T-helper 22 cell (primary cell): ENCODE measurements around the gene DPH7.
"Not testable (repeated sequence)": the region's sequence is repeated elsewhere in the genome, so short reads cannot be mapped to it uniquely, and the experiment has no call there.

Source experiments
- DNase-seq: peaks from one replicate; pipeline ENCODE4 v3.0.0-alpha.2; 2020; ENCODE audit warnings: low read depth

DPH7 gene

GRCh38 chr9:137545123-137545522, 33.6 kb downstream of the DPH7 start:
- DNase-seq = no peak

- no peak for DNase-seq
Observed at GRCh38 chr9:137544176-137544760, 34.5 kb downstream of the DPH7 start.

DNA sequence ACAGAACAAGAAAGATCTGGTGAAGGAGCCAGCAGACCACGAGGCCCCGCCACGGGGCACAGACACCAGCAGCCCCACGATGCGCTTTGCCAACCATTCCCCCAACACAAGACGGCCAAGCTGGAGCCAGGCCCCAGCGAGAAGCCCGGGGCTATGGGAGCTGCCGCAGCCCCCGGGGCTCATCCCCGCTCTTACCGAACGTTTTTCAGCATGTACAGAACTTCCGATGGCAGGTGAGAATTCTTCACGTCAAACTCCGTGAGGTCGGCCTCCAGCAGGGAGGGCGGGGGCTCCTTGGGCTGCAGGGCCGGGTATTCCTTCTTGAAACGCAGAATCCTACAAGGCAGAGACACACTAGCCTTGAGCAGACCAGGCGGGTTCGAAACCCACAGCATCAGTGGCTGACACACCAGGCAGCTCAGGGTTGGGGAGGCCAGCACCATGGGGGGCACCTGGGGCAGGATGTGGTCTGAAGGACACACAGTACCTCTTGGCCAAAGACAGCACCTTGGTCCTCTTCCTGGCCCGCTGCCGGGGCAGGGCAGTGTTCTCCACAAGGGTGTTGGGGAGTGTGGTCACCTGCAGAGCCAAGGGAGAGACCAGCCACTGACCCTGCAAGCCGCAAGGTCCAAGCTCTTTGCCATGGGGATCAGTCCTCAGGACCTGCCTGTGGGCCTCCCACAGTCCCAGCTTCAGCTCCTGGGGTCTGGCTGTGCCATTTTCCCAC, 35.3 kb downstream of the DPH7 start:
- no peak for DNase-seq

- DNase-seq = no peak
Observed at GRCh38 chr9:137542486-137542885, 36.2 kb downstream of the DPH7 start.

DNA sequence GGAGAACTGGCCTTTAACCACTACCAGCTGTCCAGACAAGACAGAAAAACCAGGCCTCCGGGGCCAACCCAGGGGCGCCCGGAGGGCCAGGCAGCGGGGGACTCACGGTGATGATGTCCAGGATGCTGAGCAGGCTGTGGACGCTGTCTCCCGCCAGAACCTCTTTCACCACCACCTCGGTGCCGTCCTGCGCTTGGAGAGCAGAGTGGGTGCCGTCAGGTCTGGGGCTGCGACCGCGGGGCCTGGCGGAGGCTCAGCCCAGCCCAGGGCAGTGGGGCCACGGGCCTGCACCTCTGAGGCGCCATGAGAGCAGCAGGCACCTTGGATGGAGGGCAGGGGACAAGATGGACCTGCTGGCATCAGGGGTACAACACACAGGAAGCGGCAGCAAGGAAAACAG, 38.2 kb downstream of the DPH7 start:
- no peak for DNase-seq

DNA sequence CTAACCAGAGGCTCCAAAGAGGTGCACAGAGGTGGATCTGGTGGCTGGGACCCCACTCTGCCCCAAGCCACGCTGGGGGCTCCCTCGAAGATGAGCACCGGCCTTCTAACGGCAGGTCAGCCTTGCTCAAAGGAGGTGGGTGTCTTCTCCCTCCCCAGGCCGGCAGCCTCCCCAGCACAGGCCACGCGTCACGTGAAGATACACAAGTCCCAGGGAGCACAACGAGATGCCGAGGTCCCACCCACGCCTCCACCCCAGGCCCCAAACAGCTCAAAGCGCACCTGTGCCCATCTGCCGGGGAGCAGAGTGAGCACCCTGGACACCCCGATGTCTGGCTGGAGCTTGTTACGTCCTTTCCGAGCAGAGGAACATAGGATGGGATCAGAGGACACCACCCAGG, 40.7 kb downstream of the DPH7 start:
- DNase-seq = no peak

GRCh38 chr9:137536594-137537131, 42.1 kb downstream of the DPH7 start:
- DNase-seq = not testable (repeated sequence)

DNA sequence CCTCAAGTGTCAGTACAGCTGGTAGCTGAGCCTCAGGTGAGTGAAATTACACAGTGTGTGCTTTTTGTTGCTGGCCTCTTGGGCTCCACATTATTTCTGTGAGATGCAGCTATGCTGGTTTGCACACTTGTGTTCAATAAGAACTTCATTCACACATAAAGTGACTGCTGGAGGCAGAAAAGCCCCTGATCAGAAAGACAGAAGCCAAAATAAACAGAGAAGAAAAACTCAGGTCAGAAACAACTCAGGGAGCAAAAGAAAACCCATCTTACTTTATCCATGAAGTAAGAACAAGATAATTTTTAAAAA, 43.7 kb downstream of the DPH7 start:
- DNase-seq = no peak

DNA sequence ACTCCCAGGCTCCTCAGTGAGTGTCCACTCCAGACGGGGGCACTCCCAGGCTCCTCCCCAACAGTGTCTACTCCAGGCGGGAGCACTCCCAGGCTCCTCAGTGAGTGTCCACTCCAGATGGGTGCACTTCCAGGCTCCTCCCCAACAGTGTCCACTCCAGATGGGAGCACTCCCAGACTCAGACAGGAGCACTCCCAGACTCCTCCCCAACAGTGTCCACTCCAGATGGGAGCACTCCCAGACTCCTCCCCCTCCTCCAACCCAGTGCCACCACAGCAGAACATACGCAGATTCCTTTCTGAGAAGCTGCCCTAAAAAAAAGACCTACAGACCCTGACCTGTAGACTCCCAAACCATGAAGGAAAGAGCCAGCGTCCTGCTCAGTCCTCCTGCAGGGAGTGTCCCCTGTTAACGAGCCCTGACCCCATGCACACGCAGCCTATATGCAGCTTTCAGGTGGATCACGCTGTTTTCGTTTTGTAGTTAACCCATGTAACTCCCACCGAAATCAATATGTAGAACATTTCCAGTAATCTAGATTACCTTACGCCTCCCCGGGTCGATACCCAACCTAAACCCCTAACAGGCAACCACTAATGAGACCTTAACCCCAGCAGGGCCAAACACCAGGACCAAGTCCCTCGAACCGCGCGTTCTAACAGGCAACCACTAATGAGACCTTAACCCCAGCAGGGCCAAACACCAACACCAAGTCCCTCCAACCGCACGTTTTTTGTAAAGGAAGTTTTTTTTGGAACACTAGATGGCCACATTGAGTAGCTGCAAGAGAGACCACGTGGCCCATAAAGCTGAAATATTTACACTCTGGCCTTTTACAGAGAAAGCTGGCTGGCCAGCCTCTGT, 44.2 kb downstream of the DPH7 start:
- DNase-seq = no peak

- DNase-seq = not testable (repeated sequence)
Observed at GRCh38 chr9:137532891-137533468, 45.7 kb downstream of the DPH7 start.

DNA sequence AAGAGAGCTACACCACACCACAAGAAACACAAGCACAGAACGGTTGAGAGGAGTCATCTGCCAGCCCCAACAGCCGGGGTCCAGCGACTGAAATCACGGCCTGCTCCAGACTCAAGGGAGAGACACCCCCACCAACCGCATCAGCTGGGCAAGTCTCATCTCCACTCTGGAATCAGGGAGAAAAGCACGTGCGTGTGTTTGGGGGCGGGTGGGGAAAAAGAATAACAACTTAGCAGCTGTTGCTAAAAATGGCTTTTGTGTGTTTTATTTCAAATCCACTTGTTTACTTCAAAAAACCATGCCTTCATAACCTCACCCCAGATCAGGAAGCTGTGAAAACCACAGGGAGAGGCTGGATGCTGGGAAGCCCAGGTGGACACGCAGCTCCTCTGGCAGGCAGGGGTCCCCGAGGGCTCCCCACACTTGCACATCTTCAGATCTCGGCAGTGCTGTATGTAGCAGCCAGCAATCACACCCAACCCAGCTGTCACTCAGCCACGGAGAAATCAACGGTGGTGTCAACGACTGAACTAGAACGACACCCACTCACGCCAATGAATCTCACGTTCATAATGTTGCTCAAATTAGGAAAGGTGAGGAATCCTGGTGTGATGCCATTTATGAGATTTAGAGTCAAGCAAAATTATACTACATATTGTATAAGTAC, 47.5 kb downstream of the DPH7 start:
- DNase-seq = no peak

GRCh38 chr9:137530331-137530730, 48.4 kb downstream of the DPH7 start:
- DNase-seq = no peak

DNA sequence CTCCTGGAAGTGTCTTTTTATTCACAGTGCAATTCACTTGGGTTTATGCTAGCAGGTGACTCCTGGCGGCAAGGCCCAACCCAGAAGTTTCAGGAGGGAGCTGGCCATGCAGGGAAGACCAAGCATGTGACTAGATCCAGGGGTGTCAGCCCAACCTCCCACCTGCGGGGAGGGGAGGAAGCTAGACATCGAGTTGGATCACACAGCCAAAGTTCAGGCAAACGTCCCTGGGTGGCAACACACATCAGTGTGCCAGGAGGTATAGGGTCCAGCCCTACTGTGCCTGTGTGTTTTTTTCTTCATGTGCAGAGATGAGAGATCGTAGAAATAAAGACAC, 53.8 kb downstream of the DPH7 start:
- no peak for DNase-seq

DNA sequence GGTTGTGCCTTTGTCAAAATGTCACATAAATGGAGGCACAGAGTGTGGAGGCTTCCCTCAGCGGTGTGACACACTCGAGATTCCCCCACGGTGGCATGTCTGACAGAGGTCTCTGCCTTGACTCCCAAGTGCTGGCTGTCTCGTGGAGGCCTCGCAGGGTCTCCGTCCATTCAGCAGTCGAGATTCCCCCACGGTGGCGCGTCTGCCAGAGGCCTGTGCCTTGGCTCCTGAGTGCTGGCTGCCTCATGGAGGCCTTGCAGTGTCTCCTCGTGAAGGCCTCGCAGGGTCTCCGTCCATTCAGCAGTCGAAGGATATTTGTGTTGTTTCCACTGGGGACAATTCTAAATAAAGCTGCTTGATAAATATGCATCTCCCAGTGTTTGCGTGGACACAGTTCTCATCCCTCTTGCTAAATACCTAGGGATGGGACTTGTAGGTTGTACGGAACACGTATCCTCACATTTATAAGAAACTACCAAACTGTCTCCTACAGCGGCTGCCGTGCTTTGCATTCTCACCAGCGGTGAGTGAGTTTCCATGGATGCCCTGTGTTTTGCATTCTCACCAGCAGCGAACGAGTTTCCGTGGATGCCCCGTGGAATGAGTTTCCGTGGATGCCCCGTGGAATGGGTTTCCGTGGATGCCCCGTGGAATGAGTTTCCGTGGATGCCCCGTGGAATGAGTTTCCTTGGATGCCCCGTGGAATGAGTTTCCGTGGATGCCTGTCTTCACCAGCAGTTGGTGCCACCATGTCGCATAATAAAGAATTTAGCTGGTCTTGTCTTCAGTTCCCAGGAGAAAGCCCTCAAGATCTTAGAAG, 54.4 kb downstream of the DPH7 start:
- no peak for DNase-seq

DNA sequence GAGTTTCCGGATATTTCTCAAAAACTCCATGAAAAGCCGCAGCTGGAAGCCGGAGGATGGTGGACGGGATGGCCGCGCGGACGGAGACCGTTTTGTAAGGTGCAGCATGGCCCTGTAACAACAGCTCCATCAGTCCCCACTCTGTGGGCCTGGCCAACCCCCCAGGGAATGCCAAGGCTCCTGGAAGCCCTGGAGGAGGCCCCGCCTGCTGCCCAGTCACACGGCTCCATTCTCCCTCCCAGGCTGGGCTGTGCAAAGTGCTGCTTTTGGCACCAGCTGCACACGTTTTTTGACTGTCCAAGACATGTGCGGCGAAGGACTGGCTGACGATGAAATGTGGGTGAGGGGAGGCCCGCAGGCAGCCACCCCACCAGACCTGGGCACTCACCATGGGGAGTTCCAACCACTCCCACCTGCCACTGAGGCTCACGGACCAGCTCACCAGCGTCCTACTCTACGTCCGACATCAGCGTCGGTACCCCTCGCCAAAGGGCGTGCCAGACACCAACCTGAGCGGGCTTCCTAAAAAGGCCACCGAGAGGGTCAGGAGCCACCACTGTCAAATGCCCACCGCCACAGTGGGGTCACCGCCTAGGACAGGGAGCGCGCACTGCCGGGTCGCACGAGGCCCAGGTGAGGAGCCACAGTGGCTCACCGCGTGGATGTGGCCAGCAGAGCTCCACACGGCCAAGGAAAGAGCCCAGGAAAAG, 55.8 kb downstream of the DPH7 start:
- DNase-seq = no peak

GRCh38 chr9:137521405-137521985, 57.2 kb downstream of the DPH7 start:
- no peak for DNase-seq

GRCh38 chr9:137520614-137521404, 57.9 kb downstream of the DPH7 start:
- no peak for DNase-seq

DNA sequence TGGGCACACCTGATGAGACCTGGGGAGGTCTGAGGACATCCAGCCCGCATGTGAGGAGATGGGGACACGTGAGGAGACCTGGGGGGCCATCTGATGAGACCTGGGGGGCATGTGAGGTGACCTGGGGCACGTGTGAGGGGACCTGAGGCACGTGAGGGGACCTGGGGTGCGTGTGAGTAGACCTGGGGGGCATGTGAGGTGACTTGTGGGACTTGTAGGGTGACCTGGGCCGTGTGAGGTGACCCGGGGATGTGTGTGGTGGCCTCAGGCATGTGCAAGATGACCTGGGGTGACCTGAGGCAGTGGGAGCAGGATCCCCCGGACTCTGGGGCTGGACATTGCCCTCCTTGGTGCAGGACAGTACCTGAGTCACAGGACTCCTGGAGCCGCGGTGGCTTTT, 59.2 kb downstream of the DPH7 start:
- DNase-seq = no peak

- DNase-seq = not testable (repeated sequence)
Observed at GRCh38 chr9:137518661-137519459, 59.9 kb downstream of the DPH7 start.
